Osteocyte (in vitro differentiated cells): Measurements from ENCODE around the gene NRROS. TPM values are rescaled to one million over a fixed set of nuclear protein-coding genes. Genes with fewer than 3 reads are reported as not detected.

Source experiments
- DNase-seq: peaks from one replicate; pipeline ENCODE4 v3.0.0; 2021; ENCODE audit warnings: mixed read lengths; ENCODE audit not compliant: unreplicated experiment; ENCODE audit errors: extremely low spot score
- H3K27ac Mint-ChIP-seq: one replicate; pipeline ENCODE4 v1.8.0; 2021; ENCODE audit warnings: mild to moderate bottlenecking, mixed read lengths; ENCODE audit not compliant: unreplicated experiment
- H3K27me3 Mint-ChIP-seq: one replicate; pipeline ENCODE4 v1.8.0; 2021; ENCODE audit warnings: mixed read lengths; ENCODE audit not compliant: unreplicated experiment
- H3K36me3 Mint-ChIP-seq: one replicate; pipeline ENCODE4 v1.8.0; 2021; ENCODE audit warnings: mixed read lengths; ENCODE audit not compliant: unreplicated experiment
- H3K4me1 Mint-ChIP-seq: one replicate; pipeline ENCODE4 v1.8.0; 2021; ENCODE audit warnings: mixed read lengths; ENCODE audit not compliant: unreplicated experiment
- H3K4me3 Mint-ChIP-seq: one replicate; pipeline ENCODE4 v1.8.0; 2021; ENCODE audit warnings: mild to moderate bottlenecking, moderate library complexity, mixed read lengths; ENCODE audit not compliant: unreplicated experiment
- H3K9me3 Mint-ChIP-seq: one replicate; pipeline ENCODE4 v1.8.0; 2021; ENCODE audit warnings: mixed read lengths; ENCODE audit not compliant: unreplicated experiment
- total RNA-seq: library from RNA; stranded (reverse); gene quantifications from 2 replicates; pipeline ENCODE4 v1.2.1, GENCODE V29; 2021
- TF ChIP-seq, protein P1 (sequence below): fragments of 200-600 bp; sonication (generic); IDR thresholded peaks from 2 replicates; pipeline ENCODE4 v1.5.0; 2021; ENCODE audit warnings: antibody characterized with exemption, mild to moderate bottlenecking, moderate library complexity

The NRROS gene
- total RNA-seq, 1 donor from 2014 or later, result 0.13 TPM

DNA sequence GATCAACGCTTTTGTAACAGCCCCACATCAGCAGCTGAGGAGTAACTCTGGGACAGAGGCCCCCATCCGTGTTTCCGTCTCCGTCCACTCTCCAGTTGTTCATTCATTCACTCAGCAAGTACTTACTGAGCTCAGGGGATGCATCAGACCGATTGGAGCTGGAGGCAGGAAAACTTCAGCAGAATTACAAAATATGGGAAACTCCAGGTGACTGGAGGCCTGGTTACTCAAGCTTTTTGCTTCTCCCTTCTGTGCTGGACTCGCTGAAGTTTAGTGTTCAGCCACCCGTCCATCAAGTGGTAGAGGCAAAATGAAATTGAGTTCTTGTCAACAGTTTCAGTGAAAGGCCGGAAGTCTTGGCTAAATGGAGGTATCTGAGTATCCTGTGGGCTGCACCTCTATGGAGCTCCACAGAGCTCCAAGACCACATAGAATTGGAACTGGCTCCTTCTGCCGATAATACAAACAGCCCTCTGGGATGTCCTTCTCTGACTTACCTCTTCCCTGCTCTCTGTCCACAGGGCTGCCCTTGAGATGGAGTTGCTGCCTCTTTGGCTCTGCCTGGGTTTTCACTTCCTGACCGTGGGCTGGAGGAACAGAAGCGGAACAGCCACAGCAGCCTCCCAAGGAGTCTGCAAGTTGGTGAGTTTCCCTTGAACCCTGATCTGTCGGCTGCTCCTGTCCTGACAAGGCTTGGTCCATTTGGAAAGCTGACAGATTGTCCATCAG is 14.7 kb downstream of the NRROS start:
- TF ChIP-seq, protein P1, sequence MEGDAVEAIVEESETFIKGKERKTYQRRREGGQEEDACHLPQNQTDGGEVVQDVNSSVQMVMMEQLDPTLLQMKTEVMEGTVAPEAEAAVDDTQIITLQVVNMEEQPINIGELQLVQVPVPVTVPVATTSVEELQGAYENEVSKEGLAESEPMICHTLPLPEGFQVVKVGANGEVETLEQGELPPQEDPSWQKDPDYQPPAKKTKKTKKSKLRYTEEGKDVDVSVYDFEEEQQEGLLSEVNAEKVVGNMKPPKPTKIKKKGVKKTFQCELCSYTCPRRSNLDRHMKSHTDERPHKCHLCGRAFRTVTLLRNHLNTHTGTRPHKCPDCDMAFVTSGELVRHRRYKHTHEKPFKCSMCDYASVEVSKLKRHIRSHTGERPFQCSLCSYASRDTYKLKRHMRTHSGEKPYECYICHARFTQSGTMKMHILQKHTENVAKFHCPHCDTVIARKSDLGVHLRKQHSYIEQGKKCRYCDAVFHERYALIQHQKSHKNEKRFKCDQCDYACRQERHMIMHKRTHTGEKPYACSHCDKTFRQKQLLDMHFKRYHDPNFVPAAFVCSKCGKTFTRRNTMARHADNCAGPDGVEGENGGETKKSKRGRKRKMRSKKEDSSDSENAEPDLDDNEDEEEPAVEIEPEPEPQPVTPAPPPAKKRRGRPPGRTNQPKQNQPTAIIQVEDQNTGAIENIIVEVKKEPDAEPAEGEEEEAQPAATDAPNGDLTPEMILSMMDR, result no peak
- peaks cover 26% of the 10 kb centered on the region for H3K4me1 Mint-ChIP-seq
- H3K27me3 Mint-ChIP-seq, result no peaks in the 10 kb centered on the region
- peak overlapping the region; percentile 76 for H3K27ac Mint-ChIP-seq
- no peaks in the 10 kb centered on the region for H3K9me3 Mint-ChIP-seq
- no peak overlapping the region for H3K4me3 Mint-ChIP-seq
- H3K36me3 Mint-ChIP-seq, result no peaks in the 10 kb centered on the region
- DNase-seq, result no peak

DNA sequence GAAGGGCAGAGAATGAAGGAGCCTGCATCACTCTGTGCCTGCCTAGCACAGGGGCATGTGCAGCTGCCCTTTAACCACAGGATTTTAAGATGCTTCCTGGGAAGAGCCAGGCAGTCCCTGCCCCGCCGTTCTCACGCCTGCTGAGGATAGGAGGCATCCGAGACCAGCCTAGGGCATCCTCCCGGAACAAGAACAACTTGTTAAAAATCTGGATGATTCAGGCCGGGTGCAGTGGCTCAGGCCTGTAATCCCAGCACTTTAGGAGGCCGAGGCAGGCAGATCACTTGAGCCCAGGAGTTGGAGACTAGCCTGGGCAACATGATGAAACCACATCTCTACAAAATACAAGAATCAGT is 15.2 kb downstream of the NRROS start:
- Mint-ChIP-seq H3K4me1 (peaks cover 26% of the 10 kb centered on the region), H3K4me3 (no peak overlapping the region), H3K36me3 (no peaks in the 10 kb centered on the region), H3K27me3 (no peaks in the 10 kb centered on the region), H3K27ac (peak overlapping the region; percentile 76), H3K9me3 (no peaks in the 10 kb centered on the region)
- TF ChIP-seq, protein P1, result no peak
- DNase-seq, result no peak

DNA sequence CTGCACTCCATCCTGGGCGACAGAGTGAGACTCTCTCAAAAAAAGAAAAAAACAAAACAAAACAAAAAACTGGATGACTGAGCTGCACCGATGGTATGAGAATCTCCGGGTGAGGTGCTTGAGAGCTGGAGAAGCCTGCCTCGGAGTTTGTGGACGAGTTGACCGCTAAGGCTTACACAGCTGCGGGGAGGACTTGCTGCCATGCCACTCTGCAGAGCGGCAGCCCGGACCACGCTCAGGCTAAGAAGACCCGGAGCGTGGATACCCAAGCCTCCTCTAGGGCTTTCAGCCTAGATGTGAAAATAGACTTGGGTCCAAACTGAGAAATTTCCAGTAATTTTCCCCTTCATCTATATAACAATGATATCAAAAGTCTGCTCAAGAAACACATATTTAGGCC is 16.0 kb downstream of the NRROS start:
- TF ChIP-seq, protein P1, result no peak
- DNase-seq, result no peak
- Mint-ChIP-seq H3K4me3 (no peak overlapping the region), H3K27me3 (no peaks in the 10 kb centered on the region), H3K27ac (no peak overlapping the region), H3K4me1 (peaks cover 24% of the 10 kb centered on the region), H3K36me3 (no peaks in the 10 kb centered on the region), H3K9me3 (no peaks in the 10 kb centered on the region)

DNA sequence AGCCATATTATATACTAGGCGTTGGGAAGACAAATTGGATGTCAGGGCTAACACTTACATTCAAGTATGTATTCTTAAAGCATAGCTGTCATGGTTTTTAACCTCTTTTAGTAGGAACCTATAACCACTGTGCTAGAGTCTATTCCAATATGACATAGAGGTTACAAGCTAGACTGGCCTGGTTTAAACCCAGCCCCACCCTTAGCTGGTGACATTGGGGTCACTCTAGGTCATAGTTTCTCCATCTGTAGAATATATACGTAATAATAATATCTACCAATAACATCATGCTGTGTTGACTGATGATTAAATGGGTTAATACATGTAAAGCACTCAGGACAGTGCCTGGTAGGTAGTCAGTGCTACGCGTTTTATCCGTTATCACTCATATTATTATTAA is 16.7 kb downstream of the NRROS start:
- Mint-ChIP-seq H3K4me1 (peaks cover 17% of the 10 kb centered on the region), H3K9me3 (no peaks in the 10 kb centered on the region), H3K4me3 (no peak overlapping the region), H3K27me3 (no peaks in the 10 kb centered on the region), H3K27ac (no peak overlapping the region), H3K36me3 (no peaks in the 10 kb centered on the region)
- TF ChIP-seq, protein P1, result no peak
- DNase-seq, result no peak

DNA sequence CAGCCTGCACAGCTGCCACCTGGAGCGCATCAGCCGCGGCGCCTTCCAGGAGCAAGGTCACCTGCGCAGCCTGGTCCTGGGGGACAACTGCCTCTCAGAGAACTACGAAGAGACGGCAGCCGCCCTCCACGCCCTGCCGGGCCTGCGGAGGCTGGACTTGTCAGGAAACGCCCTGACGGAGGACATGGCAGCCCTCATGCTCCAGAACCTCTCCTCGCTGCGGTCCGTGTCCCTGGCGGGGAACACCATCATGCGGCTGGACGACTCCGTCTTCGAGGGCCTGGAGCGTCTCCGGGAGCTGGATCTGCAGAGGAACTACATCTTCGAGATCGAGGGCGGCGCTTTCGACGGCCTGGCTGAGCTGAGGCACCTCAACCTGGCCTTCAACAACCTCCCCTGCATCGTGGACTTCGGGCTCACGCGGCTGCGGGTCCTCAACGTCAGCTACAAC is 20.4 kb downstream of the NRROS start:
- no peaks in the 10 kb centered on the region for H3K27me3 Mint-ChIP-seq
- no peak for DNase-seq
- no peaks in the 10 kb centered on the region for H3K36me3 Mint-ChIP-seq
- TF ChIP-seq, protein P1, result no peak
- no peaks in the 10 kb centered on the region for H3K9me3 Mint-ChIP-seq
- H3K27ac Mint-ChIP-seq, result no peak overlapping the region
- peaks cover 5% of the 10 kb centered on the region for H3K4me1 Mint-ChIP-seq
- H3K4me3 Mint-ChIP-seq, result no peak overlapping the region
